IPS-NIHi7 (cell line): ENCODE data around the gene PLCXD3.
"Not testable (repeated sequence)": the region's sequence is repeated elsewhere in the genome, so short reads cannot be mapped to it uniquely, and the experiment has no call there.

Source experiments
- DNase-seq: peaks from one replicate; pipeline ENCODE4 v3.0.0; 2012; ENCODE audit warnings: mixed read lengths; ENCODE audit errors: extremely low spot score

PLCXD3 gene

GRCh38 chr5:41349846-41350245, 160.6 kb downstream of the PLCXD3 start:
- no peak for DNase-seq

GRCh38 chr5:41347569-41347968, 162.8 kb downstream of the PLCXD3 start:
- DNase-seq = peak; percentile 18

GRCh38 chr5:41346609-41347008, 163.8 kb downstream of the PLCXD3 start:
- no peak for DNase-seq

GRCh38 chr5:41345295-41345694, 165.1 kb downstream of the PLCXD3 start:
- no peak for DNase-seq

GRCh38 chr5:41339339-41339738, 171.1 kb downstream of the PLCXD3 start:
- DNase-seq = no peak

- no peak for DNase-seq
Measured at GRCh38 chr5:41338136-41338675, 172.2 kb downstream of the PLCXD3 start.

GRCh38 chr5:41337724-41338123, 172.7 kb downstream of the PLCXD3 start:
- no peak for DNase-seq

GRCh38 chr5:41337216-41337615, 173.2 kb downstream of the PLCXD3 start:
- DNase-seq = no peak

GRCh38 chr5:41336471-41336870, 173.9 kb downstream of the PLCXD3 start:
- DNase-seq = no peak

- no peak for DNase-seq
Measured at GRCh38 chr5:41335596-41336181, 174.7 kb downstream of the PLCXD3 start.

- no peak for DNase-seq
Measured at GRCh38 chr5:41334758-41335157, 175.6 kb downstream of the PLCXD3 start.

GRCh38 chr5:41334221-41334620, 176.2 kb downstream of the PLCXD3 start:
- no peak for DNase-seq

- no peak for DNase-seq
Measured at GRCh38 chr5:41325074-41325473, 185.3 kb downstream of the PLCXD3 start.

GRCh38 chr5:41322826-41323225, 187.6 kb downstream of the PLCXD3 start:
- not testable (repeated sequence) for DNase-seq

GRCh38 chr5:41312478-41313060, 197.8 kb downstream of the PLCXD3 start:
- DNase-seq = no peak

- DNase-seq = no peak
Measured at GRCh38 chr5:41312066-41312465, 198.3 kb downstream of the PLCXD3 start.

- no peak for DNase-seq
Measured at GRCh38 chr5:41309275-41309674, 201.1 kb downstream of the PLCXD3 start.

- no peak for DNase-seq
Measured at GRCh38 chr5:41306005-41306404, 204.4 kb downstream of the PLCXD3 start.

- no peak for DNase-seq
Measured at GRCh38 chr5:41305056-41305455, 205.3 kb downstream of the PLCXD3 start.

- no peak for DNase-seq
Measured at GRCh38 chr5:41296066-41296465, 214.3 kb downstream of the PLCXD3 start.

GRCh38 chr5:41291323-41291722, 219.1 kb downstream of the PLCXD3 start:
- DNase-seq = no peak

- DNase-seq = no peak
Measured at GRCh38 chr5:41290810-41291209, 219.6 kb downstream of the PLCXD3 start.

- no peak for DNase-seq
Measured at GRCh38 chr5:41289970-41290464, 220.4 kb downstream of the PLCXD3 start.
